RWPE2 (cell line): ENCODE results near the gene CAVIN2.

Source experiments
- ATAC-seq: fragments of 200-7000 bp; cut with Tn5 transposase; 3 replicates; pipeline ENCODE4 v1.9.1; 2021; ENCODE audit warnings: low read depth
- DNase-seq: peaks from one replicate; pipeline ENCODE4 v3.0.0-alpha.2; 2020; ENCODE audit warnings: low spot score
- H3K27ac ChIP-seq: fragments of 450-650 bp; 2 replicates; pipeline ENCODE4 v1.5.1; 2017; ENCODE audit warnings: mild to moderate bottlenecking; ENCODE audit not compliant: poor library complexity, severe bottlenecking
- H3K27me3 ChIP-seq: fragments of 250-450 bp; sonication (Bioruptor Pico); 2 replicates; pipeline ENCODE4 v1.5.1; 2021; ENCODE audit warnings: mild to moderate bottlenecking, moderate library complexity; ENCODE audit not compliant: insufficient read depth, poor library complexity, severe bottlenecking
- H3K36me3 ChIP-seq: fragments of 250-450 bp; sonication (Bioruptor Pico); 2 replicates; pipeline ENCODE4 v1.5.1; 2020; ENCODE audit warnings: low read depth, mild to moderate bottlenecking, moderate library complexity
- H3K4me1 ChIP-seq: fragments of 250-450 bp; sonication (Bioruptor Pico); 2 replicates; pipeline ENCODE4 v1.5.1; 2021; ENCODE audit warnings: mild to moderate bottlenecking, moderate library complexity; ENCODE audit not compliant: insufficient read depth, poor library complexity, severe bottlenecking
- H3K4me3 ChIP-seq: fragments of 250-450 bp; sonication (Bioruptor Pico); 2 replicates; pipeline ENCODE4 v1.5.1; 2021; ENCODE audit warnings: mild to moderate bottlenecking, moderate library complexity; ENCODE audit not compliant: severe bottlenecking
- H3K9me3 ChIP-seq: fragments of 250-450 bp; sonication (Bioruptor Pico); 2 replicates; pipeline ENCODE4 v1.5.1; 2021; ENCODE audit warnings: mild to moderate bottlenecking, moderate library complexity; ENCODE audit not compliant: severe bottlenecking
- CTCF ChIP-seq: fragments of 450-650 bp; IDR thresholded peaks from one replicate; pipeline ENCODE4 v1.5.1; 2017; ENCODE audit warnings: mild to moderate bottlenecking, moderate library complexity; ENCODE audit not compliant: poor library complexity, severe bottlenecking

Gene CAVIN2

DNA sequence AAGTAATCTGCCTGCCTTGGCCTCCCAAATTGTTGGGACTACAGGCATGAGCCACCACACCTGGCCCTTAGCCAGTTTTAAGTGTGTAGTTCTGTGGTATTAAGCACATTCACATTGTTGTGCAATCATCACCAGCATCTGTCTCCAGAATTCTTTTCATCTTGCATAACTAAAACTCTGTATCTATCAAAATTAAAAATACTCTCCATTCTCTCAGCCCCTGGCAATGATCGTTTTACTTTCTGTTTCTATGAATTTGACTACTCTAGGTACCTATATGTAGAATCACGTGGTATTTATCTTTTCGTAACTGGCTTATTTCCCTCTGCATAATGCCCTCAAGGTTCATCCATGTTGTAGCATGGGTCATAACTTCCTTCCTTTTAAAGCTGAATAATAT, 45.5 kb upstream of the CAVIN2 start:
- TF ChIP-seq CTCF, result no peak
- Histone ChIP-seq H3K27ac (peak overlapping the region; percentile 98), H3K27me3 (no peaks in the 10 kb centered on the region), H3K4me3 (no peak overlapping the region), H3K4me1 (peaks cover 42% of the 10 kb centered on the region), H3K9me3 (no peaks in the 10 kb centered on the region), H3K36me3 (0 out of 2 replicates have a peak, but pooled peaks cover 7% of the 10 kb centered on the region)
- no peak for DNase-seq
- peak; percentile 35 for ATAC-seq

DNA sequence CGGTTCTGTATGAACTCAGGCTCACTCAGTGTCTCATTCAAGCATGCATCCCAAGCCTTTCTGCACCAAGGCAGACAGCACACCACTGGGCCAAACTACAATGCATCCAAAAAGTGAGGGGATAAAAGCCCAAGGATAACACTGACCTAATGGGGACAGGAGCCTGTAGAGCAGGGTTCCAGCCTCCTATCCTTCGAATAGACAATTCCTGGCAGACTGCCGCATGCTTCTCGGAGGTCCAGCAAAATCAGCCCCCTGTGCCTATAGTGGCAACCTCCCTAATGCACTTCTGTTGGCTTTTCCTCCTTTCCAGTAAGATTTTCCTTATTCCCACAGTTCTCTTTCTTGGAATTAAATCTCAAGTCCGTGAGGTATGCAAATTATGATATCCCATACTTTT, 44.8 kb upstream of the CAVIN2 start:
- peaks cover 36% of the 10 kb centered on the region for H3K4me1 ChIP-seq
- no peak overlapping the region for H3K4me3 ChIP-seq
- H3K27me3 ChIP-seq, result no peaks in the 10 kb centered on the region
- no peak for TF ChIP-seq CTCF
- no peak for DNase-seq
- H3K27ac ChIP-seq, result peak overlapping the region; percentile 98
- H3K36me3 ChIP-seq, result 0 out of 2 replicates have a peak, but pooled peaks cover 7% of the 10 kb centered on the region
- ATAC-seq, result no peak
- H3K9me3 ChIP-seq, result no peaks in the 10 kb centered on the region

- Histone ChIP-seq H3K4me3 (no peak overlapping the region), H3K4me1 (peaks cover 23% of the 10 kb centered on the region), H3K9me3 (no peaks in the 10 kb centered on the region), H3K36me3 (0 out of 2 replicates have a peak, but pooled peaks cover 7% of the 10 kb centered on the region), H3K27ac (no peak overlapping the region), H3K27me3 (no peaks in the 10 kb centered on the region)
- DNase-seq (no peak), ATAC-seq (no peak)
- no peak for TF ChIP-seq CTCF
Measured at GRCh38 chr2:191889931-191890330, 43.0 kb upstream of the CAVIN2 start.

DNA sequence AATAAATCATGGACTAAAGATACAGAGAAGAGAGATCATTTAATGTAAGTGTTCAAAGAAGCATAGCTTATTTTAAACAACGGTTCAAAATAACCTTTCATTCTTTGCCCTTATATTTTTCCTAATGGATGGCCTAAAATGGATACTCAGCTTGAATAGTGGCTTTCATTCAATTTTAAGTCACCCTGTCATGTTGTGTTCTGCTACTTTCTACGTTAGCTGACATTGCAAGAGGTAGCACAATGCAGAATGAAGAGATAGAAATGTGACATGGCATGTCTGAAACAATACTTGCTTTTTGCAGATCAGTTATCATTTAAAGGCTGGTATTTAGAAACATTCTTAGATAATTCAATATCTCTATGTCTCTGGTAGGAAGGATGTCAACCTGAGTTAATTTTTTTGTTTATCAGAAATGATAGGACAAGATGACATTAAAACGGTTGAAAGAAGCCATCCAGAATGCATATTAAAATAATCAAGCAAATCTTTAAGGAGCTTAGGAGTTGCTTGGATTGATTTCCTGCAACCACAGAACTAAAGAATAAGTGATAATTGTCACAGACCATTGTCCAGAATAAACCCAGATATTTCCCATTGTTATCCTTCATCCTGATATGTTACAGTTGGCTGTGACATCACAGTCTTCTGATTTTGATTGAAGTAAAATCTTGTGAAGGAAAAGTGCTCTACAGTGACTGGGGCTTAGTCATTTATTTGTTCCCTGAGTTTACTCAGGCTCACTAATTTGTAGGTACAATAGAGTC, 41.7 kb upstream of the CAVIN2 start:
- Histone ChIP-seq H3K27me3 (no peaks in the 10 kb centered on the region), H3K36me3 (0 out of 2 replicates have a peak, but pooled peaks cover 7% of the 10 kb centered on the region), H3K27ac (no peak overlapping the region), H3K4me1 (peaks cover 15% of the 10 kb centered on the region), H3K9me3 (no peaks in the 10 kb centered on the region), H3K4me3 (no peak overlapping the region)
- DNase-seq (no peak), ATAC-seq (no peak)
- no peak for TF ChIP-seq CTCF

- Histone ChIP-seq H3K4me3 (no peak overlapping the region), H3K9me3 (no peaks in the 10 kb centered on the region), H3K27me3 (no peaks in the 10 kb centered on the region), H3K27ac (no peak overlapping the region), H3K36me3 (no peaks in the 10 kb centered on the region), H3K4me1 (no peaks in the 10 kb centered on the region)
- ATAC-seq (no peak), DNase-seq (no peak)
- TF ChIP-seq CTCF, result no peak
Measured at GRCh38 chr2:191885650-191886049, 38.8 kb upstream of the CAVIN2 start.
